Measurements from ENCODE around the gene AGPAT3.
"Not testable (repeated sequence)": the region's sequence is repeated elsewhere in the genome, so short reads cannot be mapped to it uniquely, and the experiment has no call there.

Gene AGPAT3

GRCh38 chr21:43885721-43886120 lies 20.7 kb downstream of the AGPAT3 start:
- no peak for DNase-seq

DNA sequence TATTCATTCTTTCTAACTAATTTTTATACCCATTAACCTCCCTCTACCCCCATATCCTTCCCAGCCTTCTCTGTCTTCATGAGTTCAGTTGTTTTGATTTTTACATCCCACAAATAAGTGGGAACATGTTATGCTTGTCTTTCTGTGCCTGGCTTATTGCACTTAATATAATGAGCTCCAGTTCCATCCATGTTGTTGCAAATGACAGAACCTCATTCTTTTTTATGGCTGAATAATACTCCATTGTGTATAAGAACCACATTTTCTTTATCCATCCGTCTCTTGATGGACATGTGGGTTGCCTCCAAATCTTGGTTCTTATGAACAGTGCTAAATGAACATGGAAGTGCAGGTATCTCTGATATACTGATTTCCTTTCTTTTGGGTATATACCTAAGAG lies 21.5 kb downstream of the AGPAT3 start:
- DNase-seq: no peak

GRCh38 chr21:43889069-43889468 lies 24.0 kb downstream of the AGPAT3 start:
- DNase-seq: no peak

- DNase-seq: no peak
Measured at GRCh38 chr21:43890042-43890441, 25.0 kb downstream of the AGPAT3 start.

DNA sequence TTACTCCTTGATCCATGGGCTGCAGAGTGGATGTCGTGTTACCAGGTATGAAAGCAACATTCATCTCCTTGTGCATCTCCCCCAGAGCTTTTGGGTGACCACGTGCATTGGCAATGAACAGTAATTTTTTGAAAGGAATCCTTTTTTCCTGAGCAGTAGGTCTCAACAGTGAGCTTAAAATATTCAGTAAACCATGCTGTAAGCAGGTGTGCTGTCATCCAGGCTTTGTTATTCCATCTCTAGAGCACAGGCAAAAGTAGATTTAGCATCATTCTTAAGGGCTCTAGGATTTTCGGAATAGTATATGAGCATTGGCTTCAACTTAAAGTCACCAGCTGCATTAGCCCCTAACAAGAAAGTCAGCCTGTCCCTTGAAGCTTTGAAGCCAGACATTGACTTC lies 27.3 kb downstream of the AGPAT3 start:
- no peak for DNase-seq

DNA sequence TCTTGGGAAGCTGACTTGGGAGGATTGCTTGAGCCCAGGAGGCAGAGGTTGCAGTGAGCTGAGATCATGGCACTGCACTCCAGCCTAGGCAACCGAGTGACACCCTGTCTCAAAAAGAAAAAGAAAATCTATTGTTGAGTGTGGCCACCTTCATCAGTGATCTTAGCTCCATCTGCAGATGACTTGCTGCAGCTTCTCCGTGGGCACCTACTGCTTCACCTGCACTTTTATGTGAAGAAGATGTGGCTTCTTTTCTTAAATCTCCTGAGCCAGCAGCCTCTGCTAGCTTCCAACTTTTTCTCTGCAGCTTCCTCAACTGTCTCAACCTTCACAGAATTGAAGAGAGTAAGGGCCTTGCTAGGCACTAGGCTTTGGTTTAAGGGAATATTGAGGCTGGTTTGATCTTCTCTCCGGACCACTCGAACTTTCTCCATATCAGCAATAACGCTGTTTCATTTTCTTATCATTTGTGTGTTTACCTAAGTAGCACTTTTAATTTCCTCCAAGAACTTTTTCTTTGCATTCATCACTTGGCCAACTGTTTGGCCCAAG lies 28.0 kb downstream of the AGPAT3 start:
- DNase-seq: no peak

DNA sequence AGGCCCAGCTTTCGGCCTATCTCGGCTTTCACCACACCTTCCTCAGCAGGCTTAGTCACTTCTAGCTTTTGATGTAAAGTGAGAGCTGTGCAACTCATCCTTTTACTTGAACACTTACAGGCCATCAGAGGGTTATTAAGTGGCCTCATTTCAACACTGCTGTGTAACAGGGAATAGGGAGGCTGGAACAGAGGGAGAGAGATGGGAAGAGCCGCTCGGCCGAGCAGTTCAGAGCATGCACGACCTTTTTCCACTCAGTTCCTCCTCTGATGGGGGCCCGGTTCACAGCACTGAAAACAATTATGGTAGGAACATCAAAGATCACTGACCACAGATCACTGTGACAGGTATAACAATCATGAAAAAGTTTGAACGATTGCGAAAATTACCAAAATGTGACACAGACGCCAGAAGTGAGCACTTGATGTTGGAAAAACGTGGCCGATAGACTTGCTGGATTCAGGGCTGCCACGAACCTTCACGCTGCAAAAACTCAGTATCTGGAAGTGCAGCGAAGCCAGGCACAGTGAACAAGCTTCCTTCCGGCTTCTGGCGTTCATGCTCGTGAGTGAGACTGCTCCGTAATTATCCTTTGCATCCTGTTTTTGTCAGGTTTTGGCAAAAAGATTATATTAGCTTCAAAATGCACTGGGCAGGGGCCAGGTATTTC lies 28.6 kb downstream of the AGPAT3 start:
- DNase-seq: no peak

DNA sequence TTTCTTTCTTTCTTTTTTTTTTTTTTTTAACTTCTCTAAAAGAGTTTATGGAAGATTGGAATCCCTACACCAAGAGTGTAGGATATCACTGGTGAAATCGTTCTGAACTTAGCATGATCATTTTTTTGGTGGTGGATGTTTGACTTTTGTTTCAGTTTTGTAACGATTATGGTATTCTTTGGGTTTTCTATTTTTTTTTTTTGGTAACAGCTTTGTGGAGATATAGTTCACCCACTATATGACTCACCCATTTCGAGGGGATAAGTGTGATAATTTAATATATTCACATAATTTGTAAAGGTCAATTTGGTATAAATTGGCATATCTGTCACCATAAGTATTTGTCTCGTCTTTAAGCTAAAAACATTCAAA lies 29.2 kb downstream of the AGPAT3 start:
- DNase-seq: no peak

GRCh38 chr21:43895196-43895595 lies 30.2 kb downstream of the AGPAT3 start:
- DNase-seq: no peak

DNA sequence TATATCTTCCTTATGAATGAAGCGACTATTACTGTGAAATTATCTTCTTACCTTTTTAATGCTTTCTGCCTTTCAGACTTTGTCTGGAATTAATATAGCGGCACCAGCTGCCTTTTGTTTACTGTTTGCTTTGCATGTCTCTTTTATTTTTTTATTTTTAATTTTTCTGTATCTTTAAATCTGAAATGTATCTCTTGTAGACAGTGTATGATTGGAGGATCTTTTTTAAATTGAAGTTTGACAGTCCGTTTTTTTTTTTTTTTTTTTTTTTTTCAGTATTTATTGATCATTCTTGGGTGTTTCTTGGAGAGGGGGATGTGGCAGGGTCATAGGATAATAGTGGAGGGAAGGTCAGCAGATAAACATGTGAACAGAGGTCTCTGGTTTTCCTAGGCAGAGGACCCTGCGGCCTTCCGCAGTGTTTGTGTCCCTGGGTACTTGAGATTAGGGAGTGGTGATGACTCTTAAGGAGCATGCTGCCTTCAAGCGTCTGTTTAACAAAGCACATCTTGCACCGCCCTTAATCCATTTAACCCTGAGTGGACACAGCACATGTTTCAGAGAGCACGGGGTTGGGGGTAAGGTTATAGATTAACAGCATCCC lies 31.8 kb downstream of the AGPAT3 start:
- DNase-seq: not testable (repeated sequence)

DNA sequence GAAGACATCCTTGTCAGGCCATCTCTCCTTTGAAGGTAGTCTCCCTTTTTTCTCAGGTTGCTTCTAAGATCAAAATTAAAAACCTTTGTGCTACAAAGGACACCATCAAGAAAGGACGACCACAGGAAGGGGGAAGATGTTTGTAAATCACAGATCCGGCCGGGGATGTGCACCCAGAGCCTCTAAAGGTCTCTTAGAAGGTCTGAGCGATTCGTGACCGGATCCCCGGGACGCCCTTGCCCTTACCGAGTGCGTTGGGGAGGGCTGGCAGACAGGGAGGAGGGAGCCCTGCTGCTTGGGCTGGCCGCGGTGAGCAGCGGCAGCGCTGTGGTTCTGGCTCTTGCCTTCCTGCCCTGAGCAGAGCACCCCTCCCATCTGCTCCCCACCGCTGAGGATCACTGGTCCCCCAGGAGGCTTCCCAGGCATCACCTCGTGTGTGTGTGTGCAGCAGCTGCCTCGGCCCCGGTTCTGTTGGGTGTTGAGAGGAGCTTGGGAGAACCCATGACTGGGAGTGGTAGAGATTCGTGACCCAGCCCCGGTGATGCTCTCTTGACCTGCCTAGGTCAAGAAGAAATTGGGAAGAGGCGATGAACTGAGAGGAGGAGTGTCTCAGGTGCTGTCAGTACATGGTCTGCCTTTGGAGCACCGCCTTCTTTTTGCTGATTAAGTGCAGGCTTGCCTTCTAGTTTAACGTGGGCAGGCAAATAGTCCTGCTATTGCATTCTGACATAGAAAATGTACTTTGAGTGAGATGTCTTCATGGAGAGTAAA lies 34.5 kb downstream of the AGPAT3 start:
- no peak for DNase-seq

DNA sequence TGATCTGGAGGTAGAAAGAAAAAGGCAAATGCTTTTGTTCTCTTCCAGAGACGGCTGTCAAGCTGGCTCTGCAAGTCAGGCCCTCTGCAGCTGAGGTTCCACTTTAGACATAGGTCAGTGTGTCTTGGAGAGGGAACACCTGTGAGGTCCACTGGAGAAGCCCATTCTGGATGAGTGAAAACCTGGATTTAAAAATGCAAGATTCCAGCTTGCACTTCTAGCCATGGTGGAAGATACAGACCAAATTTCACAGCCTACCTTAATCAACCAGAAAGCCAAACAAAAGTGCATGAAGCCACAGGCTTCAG lies 35.0 kb downstream of the AGPAT3 start:
- DNase-seq: no peak

DNA sequence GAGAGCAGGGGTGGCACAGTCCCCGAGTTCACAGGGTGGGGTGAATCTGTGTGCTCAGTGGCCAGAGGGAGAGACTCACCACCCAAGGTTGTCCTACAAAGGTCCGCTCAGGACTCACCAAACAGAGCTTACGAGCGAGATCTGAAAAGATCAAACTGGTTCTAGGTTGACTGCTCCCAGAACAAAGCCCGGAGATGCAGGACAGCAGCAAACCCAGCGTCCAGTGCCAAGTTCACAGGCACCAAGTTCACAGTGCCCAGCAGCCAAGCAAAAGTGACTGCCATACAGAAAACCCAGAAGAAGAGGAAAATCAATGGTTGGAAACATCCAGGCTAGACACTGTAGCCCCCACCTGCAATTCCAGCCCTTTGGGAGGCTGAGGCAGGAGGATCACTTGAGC lies 35.7 kb downstream of the AGPAT3 start:
- no peak for DNase-seq

- DNase-seq: no peak
Measured at GRCh38 chr21:43902441-43902840, 37.4 kb downstream of the AGPAT3 start.

- DNase-seq: no peak
Measured at GRCh38 chr21:43903451-43904091, 38.5 kb downstream of the AGPAT3 start.

- DNase-seq: no peak
Measured at GRCh38 chr21:43904331-43904781, 39.3 kb downstream of the AGPAT3 start.

GRCh38 chr21:43905726-43906455 lies 40.9 kb downstream of the AGPAT3 start:
- DNase-seq: no peak

DNA sequence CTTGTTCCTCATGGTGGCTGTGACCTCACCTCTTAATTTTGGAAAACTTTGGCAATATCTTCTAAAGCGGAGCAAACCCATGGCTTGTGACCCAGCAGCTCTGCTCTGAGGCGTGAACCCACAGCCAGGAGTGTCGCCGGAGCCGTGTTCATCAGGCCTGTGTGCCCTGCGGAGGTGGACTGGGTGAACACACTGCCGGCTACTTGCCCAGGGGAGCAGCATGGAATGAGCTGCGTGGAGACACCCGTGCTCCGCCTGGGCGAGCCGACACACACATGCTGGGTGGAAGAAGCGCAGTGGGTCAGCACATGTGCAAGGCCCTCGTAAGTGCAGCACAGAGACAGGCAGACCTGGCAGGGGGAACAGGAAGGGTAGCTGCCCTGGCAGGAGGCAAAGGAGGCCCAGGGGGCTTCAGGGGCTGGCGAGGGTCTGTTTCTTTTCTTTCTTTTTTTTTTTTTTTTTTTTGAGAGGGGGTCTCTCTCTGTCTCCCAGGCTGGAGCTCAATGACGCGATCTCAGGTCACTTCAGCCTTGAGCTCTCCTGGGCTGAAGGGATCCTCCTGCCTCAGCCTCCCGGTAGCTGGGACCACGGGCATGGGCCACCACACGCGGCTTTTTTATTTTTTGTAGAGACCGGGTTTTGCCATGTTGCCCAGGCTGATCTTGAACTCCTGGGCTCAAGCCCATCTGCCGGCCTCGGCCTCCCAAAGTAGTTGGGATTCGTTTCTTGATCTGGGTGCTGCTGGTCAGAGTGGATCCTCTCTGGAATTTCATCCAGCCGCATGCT lies 41.8 kb downstream of the AGPAT3 start:
- no peak for DNase-seq

- DNase-seq: no peak
Measured at GRCh38 chr21:43907751-43908150, 42.7 kb downstream of the AGPAT3 start.

GRCh38 chr21:43908167-43908566 lies 43.1 kb downstream of the AGPAT3 start:
- DNase-seq: no peak

DNA sequence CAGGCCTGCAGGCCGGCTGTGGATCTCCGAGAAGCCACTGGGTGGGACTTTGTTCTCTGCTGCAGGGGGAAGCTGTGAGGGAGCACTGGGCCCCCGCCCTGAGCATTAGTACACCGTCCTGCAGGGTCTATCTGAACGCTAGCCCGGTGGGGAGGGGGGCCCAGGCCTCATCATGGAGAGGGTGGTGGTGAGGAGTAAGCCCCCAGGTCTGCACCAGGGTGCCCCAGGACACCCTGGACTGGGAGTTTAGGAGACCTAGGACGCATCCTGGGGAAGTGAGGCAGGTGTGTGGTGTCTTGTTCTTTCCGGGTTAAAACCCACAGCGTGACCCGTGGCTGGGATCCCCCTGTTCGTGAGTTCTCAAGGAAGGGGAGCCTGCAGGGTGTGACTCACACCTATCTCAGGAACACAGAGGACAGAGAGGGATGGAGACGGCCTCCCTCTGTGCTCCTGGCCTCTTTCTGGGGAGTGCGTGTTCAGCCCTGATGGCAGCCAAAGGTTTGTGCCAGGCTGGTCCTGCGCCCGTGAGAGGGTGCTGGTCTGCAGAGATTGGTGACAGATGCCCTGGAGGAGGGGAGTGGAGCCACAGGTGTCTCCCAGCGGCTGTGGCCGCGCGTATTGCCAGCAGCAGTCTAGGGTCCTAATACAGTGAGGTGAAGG lies 44.8 kb downstream of the AGPAT3 start:
- DNase-seq: no peak

Data from SW 1271 (cell line).